Neural crest cell (in vitro differentiated cells): ENCODE measurements around the gene AP5M1. TPM values are rescaled to one million over a fixed set of nuclear protein-coding genes. Genes with fewer than 3 reads are reported as not detected.

ENCODE experiments used
- DNase-seq: peaks from one replicate; pipeline ENCODE4 v3.0.0; 2021; ENCODE audit warnings: low read depth, mixed read lengths, low spot score
- H3K27ac Mint-ChIP-seq: one replicate; pipeline ENCODE4 v1.8.0; 2021; ENCODE audit warnings: mild to moderate bottlenecking, mixed read lengths; ENCODE audit not compliant: unreplicated experiment
- H3K27me3 Mint-ChIP-seq: 2 replicates; pipeline ENCODE4 v1.8.0; 2021; ENCODE audit warnings: low read depth, mild to moderate bottlenecking, mixed read lengths
- H3K36me3 Mint-ChIP-seq: 2 replicates; pipeline ENCODE4 v1.8.0; 2021; ENCODE audit warnings: low read depth, mild to moderate bottlenecking, mixed read lengths
- H3K4me1 Mint-ChIP-seq: 2 replicates; pipeline ENCODE4 v1.8.0; 2021; ENCODE audit warnings: mixed read lengths
- H3K4me3 Mint-ChIP-seq: one replicate; pipeline ENCODE4 v1.8.0; 2021; ENCODE audit warnings: mild to moderate bottlenecking, mixed read lengths
- H3K9me3 Mint-ChIP-seq: 2 replicates; pipeline ENCODE4 v1.8.0; 2021; ENCODE audit warnings: mixed read lengths
- total RNA-seq: library from RNA; stranded (reverse); gene quantifications from 2 replicates; pipeline ENCODE4 v1.2.1, GENCODE V29; 2021
- TF ChIP-seq, protein P1 (sequence below): fragments of 200-600 bp; sonication (generic); conservative IDR thresholded peaks from 2 replicates; pipeline ENCODE4 v1.5.0; 2021; ENCODE audit warnings: antibody characterized with exemption, mild to moderate bottlenecking

Gene AP5M1
- total RNA-seq, 1 donor from 2014 or later: 37.5 TPM

DNA sequence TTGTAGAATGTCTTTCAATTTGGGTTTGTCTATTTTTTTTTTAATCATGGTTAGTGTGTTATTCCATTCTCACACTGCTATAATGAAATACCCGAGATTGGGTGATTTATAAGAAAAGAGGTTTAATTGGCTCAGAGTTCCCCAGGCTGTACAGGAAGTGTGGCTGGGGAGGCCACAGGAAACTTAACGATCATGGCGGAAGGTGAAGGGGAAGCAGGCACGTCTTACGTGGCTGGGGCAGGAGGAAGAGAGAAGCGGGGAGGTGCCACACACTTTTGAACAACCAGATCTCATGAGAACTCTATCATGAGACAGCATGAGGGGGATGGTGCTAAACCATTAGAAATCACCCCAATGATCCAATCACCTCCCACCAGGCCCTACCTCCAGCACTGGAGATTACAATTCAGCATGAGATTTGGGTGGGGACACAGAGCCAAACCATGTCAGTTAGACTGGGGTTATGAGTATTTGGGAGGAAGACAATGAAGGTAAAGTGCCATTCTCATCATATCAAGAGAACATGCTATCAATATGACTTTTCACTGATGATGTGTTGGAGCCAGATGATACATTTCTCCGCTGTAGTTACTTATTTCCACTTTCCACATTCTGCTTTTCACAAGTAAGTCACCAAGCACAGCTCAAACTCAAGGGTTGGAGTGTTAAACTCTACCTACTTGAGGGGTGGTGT lies 45.8 kb downstream of the AP5M1 start:
- no peak overlapping the region for H3K27ac Mint-ChIP-seq
- no peaks in the 10 kb centered on the region for H3K4me1 Mint-ChIP-seq
- H3K36me3 Mint-ChIP-seq: no peaks in the 10 kb centered on the region
- peaks cover 2% of the 10 kb centered on the region for H3K27me3 Mint-ChIP-seq
- no peaks in the 10 kb centered on the region for H3K9me3 Mint-ChIP-seq
- no peak overlapping the region for H3K4me3 Mint-ChIP-seq
- no peak for DNase-seq
- TF ChIP-seq, protein P1, sequence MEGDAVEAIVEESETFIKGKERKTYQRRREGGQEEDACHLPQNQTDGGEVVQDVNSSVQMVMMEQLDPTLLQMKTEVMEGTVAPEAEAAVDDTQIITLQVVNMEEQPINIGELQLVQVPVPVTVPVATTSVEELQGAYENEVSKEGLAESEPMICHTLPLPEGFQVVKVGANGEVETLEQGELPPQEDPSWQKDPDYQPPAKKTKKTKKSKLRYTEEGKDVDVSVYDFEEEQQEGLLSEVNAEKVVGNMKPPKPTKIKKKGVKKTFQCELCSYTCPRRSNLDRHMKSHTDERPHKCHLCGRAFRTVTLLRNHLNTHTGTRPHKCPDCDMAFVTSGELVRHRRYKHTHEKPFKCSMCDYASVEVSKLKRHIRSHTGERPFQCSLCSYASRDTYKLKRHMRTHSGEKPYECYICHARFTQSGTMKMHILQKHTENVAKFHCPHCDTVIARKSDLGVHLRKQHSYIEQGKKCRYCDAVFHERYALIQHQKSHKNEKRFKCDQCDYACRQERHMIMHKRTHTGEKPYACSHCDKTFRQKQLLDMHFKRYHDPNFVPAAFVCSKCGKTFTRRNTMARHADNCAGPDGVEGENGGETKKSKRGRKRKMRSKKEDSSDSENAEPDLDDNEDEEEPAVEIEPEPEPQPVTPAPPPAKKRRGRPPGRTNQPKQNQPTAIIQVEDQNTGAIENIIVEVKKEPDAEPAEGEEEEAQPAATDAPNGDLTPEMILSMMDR: no peak

DNA sequence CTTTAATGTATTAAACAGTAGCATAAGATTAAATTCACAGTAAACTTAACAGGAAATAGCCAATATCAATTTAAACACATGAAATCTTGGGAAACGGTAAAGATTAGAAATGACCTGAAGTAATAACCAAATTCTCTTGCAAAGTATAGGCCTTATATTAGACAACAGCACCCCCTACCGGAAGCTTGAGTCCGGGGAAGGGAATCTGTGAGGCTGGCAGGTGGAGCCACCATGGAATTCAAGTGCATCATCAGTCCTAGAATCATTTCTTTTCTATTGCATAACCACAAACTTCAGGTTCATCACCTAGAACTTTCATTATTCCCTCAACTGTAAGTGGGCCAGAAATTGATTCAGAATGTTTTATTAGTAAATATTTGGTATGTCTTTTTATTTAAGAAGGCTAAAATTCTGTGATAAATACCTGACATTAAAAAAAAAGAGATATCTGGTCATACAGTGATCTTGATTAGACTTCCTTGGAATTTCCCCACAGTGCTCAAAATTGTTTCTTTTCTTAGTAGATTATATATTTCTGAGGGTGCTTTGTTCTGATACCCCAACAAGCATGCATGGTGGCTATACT lies 48.6 kb downstream of the AP5M1 start:
- Mint-ChIP-seq H3K4me1 (no peaks in the 10 kb centered on the region), H3K9me3 (no peaks in the 10 kb centered on the region), H3K27ac (no peak overlapping the region), H3K27me3 (peaks cover 5% of the 10 kb centered on the region), H3K4me3 (no peak overlapping the region), H3K36me3 (no peaks in the 10 kb centered on the region)
- DNase-seq: peak; percentile 81
- TF ChIP-seq, protein P1: peak; percentile 93

DNA sequence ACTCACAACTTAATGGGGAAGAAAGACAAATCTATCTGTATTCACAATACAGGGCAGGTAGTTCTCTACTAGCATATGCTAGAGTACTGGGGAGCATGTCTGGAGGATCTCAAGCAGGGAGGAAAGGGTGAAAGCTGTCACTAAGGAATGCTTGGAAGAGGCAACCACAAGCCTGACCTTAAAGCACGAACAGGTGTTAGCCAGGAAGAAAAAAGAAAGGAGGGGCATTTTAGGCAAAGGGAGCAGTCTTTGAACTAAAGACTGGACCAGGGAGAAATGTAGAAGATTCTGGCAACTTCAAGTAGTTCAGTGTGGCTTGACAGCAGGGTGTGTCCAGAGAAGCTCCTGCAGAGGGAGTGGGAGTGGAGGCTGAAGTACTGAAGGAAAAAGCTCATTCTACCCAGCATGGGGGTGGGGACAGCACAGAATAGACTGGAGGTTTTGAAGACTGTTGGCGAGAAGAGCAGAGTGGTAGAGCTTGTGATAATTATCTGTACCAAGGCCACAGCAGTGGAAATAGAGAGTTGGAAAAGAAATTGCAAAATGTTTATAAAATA lies 50.9 kb downstream of the AP5M1 start:
- no peak overlapping the region for H3K27ac Mint-ChIP-seq
- H3K4me1 Mint-ChIP-seq: no peaks in the 10 kb centered on the region
- TF ChIP-seq, protein P1: no peak

DNA sequence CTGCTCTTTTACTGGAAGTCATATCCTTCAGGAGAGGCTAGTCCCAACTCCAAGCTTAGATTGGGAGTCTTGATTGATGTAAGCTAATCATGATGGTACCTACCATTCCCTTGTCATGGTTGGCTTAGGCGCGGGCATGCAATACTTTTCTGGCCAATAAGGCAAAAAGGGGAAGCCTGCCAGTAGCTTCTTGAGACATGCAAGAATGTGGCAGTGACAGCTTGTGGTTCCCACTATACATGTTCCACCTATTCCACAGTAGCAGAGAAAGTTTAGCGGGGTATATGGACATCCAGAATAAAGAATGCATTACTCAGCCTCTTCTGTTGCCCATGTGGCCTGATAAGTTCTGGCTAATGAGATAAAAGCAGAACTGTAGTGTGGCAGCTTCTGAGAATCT lies 55.0 kb downstream of the AP5M1 start:
- TF ChIP-seq, protein P1: no peak
- Mint-ChIP-seq H3K4me3 (no peak overlapping the region), H3K9me3 (peaks cover 4% of the 10 kb centered on the region), H3K36me3 (peaks cover 4% of the 10 kb centered on the region), H3K27me3 (peaks cover 7% of the 10 kb centered on the region), H3K4me1 (no peaks in the 10 kb centered on the region), H3K27ac (no peak overlapping the region)
- DNase-seq: no peak

More for the DNA sequence above, 50.9 kb downstream of the AP5M1 start:
- Mint-ChIP-seq H3K9me3 (no peaks in the 10 kb centered on the region), H3K27me3 (peaks cover 8% of the 10 kb centered on the region), H3K36me3 (no peaks in the 10 kb centered on the region), H3K4me3 (no peak overlapping the region)
- DNase-seq: no peak

DNA sequence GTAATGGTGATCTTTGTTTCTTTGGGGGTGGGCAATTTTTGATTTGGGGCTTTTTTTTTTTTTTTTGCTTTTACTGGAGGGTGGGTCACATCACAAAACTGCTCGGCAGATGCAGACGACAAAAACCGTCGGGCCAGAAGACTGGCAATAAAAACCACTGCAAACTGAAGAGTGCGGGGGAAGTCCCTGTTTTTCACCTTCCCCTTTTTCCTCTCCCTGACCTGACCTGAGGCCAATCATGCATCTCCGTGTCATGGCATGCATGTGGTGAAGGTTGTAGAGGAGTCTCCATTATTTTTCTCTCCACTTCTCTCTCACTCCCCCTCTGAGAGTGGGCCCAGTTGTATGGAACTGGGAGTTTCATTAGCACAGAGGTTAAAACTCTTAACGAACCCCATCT lies 57.5 kb downstream of the AP5M1 start:
- no peak for DNase-seq
- Mint-ChIP-seq H3K27ac (no peak overlapping the region), H3K4me1 (no peaks in the 10 kb centered on the region), H3K4me3 (no peak overlapping the region), H3K27me3 (peaks cover 7% of the 10 kb centered on the region), H3K36me3 (peaks cover 4% of the 10 kb centered on the region), H3K9me3 (peaks cover 7% of the 10 kb centered on the region)
- TF ChIP-seq, protein P1: no peak
